ENCODE data around the gene SSBP2.
"Not testable (repeated sequence)": the region's sequence is repeated elsewhere in the genome, so short reads cannot be mapped to it uniquely, and the experiment has no call there.

SSBP2 gene

GRCh38 chr5:81495286-81495685 lies 255.6 kb downstream of the SSBP2 start:
- no peak overlapping the region for H3K4me3 ChIP-seq
- TF ChIP-seq CTCF (IDR thresholded peaks at IDR 0.05), result no peak
- H3K27ac ChIP-seq, result no peak overlapping the region
- DNase-seq (ENCODE audit: low spot score), result no peak

- no peak for TF ChIP-seq CTCF (IDR thresholded peaks at IDR 0.05)
- no peak for DNase-seq (ENCODE audit: low spot score)
- Histone ChIP-seq H3K27ac (no peak overlapping the region), H3K4me3 (no peak overlapping the region)
Measured at GRCh38 chr5:81488862-81489261, 262.0 kb downstream of the SSBP2 start.

GRCh38 chr5:81486711-81487110 lies 264.2 kb downstream of the SSBP2 start:
- Histone ChIP-seq H3K4me3 (no peak overlapping the region), H3K27ac (no peak overlapping the region)
- DNase-seq (ENCODE audit: low spot score), result no peak
- TF ChIP-seq CTCF (IDR thresholded peaks at IDR 0.05), result no peak

GRCh38 chr5:81482595-81482994 lies 268.3 kb downstream of the SSBP2 start:
- no peak overlapping the region for H3K27ac ChIP-seq
- TF ChIP-seq CTCF (IDR thresholded peaks at IDR 0.05), result no peak
- no peak overlapping the region for H3K4me3 ChIP-seq
- no peak for DNase-seq (ENCODE audit: low spot score)

- not testable (repeated sequence) for H3K4me3 ChIP-seq; H3K27ac ChIP-seq; DNase-seq (ENCODE audit: low spot score)
Measured at GRCh38 chr5:81473395-81473794, 277.5 kb downstream of the SSBP2 start.

GRCh38 chr5:81469676-81470075 lies 281.2 kb downstream of the SSBP2 start:
- DNase-seq (ENCODE audit: low spot score), result no peak
- TF ChIP-seq CTCF (IDR thresholded peaks at IDR 0.05), result no peak
- Histone ChIP-seq H3K4me3 (no peak overlapping the region), H3K27ac (no peak overlapping the region)

- Histone ChIP-seq H3K4me3 (no peak overlapping the region), H3K27ac (no peak overlapping the region)
- DNase-seq (ENCODE audit: low spot score), result no peak
- no peak for TF ChIP-seq CTCF (IDR thresholded peaks at IDR 0.05)
Measured at GRCh38 chr5:81450940-81451339, 300.0 kb downstream of the SSBP2 start.

GRCh38 chr5:81435023-81435422 lies 315.9 kb downstream of the SSBP2 start:
- no peak for TF ChIP-seq CTCF (IDR thresholded peaks at IDR 0.05)
- no peak for DNase-seq (ENCODE audit: low spot score)
- Histone ChIP-seq H3K4me3 (no peak overlapping the region), H3K27ac (no peak overlapping the region)

Data from coronary artery (tissue), 2 donors.